Mesothelial cell of epicardium (in vitro differentiated cells): Measurements from ENCODE around the gene ETS1. TPM values are rescaled to one million over a fixed set of nuclear protein-coding genes. Genes with fewer than 3 reads are reported as not detected.

Experiments used
- DNase-seq, 2 experiments: peaks; one replicate each; pipeline ENCODE4 v3.0.0; 2021; ENCODE audit warnings: low spot score in 2 of 2; ENCODE audit not compliant: unreplicated experiment in 2 of 2
- H3K27ac Mint-ChIP-seq: 2 replicates; pipeline ENCODE4 v1.8.0; 2021; ENCODE audit warnings: mixed read lengths
- H3K27me3 Mint-ChIP-seq: 2 replicates; pipeline ENCODE4 v1.8.0; 2021; ENCODE audit warnings: low read depth, mixed read lengths
- H3K36me3 Mint-ChIP-seq: 2 replicates; pipeline ENCODE4 v1.8.0; 2021; ENCODE audit warnings: mixed read lengths
- H3K4me1 Mint-ChIP-seq: 2 replicates; pipeline ENCODE4 v1.8.0; 2021; ENCODE audit warnings: mixed read lengths
- H3K4me3 Mint-ChIP-seq: 2 replicates; pipeline ENCODE4 v1.8.0; 2021; ENCODE audit warnings: mild to moderate bottlenecking, moderate library complexity, mixed read lengths
- H3K9me3 Mint-ChIP-seq: 2 replicates; pipeline ENCODE4 v1.8.0; 2021; ENCODE audit warnings: mixed read lengths
- total RNA-seq: library from RNA; stranded (reverse); gene quantifications from 3 replicates; pipeline ENCODE4 v1.2.1, GENCODE V29; 2021
- TF ChIP-seq, protein P1 (sequence below): fragments of 200-600 bp; sonication (generic); IDR thresholded peaks from one replicate; pipeline ENCODE4 v1.5.0; 2021; ENCODE audit warnings: antibody characterized with exemption; ENCODE audit not compliant: unreplicated experiment

The ETS1 gene
- total RNA-seq, 1 donor from 2014 or later = 29.7 TPM

DNA sequence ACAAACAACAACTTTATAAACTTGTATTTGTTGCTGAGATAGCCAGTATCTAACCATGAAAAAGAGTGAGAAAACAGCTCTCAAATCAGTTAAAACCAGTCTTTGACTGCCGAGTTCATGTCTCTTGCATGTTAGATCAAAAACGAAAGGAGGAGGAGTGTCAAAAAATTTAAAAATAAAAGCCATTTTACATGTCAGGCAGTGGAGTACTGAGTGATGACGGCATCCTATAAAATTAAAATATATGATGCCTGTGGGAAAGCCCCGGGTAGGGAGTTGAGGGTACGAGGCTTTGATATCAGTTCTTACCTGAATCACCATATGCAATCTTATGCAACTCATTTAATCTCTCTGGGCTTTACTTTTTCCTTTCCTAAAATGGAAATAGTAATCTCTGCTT lies 117.3 kb downstream of the ETS1 start:
- Mint-ChIP-seq H3K9me3 (no peaks in the 10 kb centered on the region), H3K27ac (no peak overlapping the region), H3K4me1 (peaks cover 60% of the 10 kb centered on the region), H3K36me3 (peaks cover 3% of the 10 kb centered on the region), H3K27me3 (no peaks in the 10 kb centered on the region), H3K4me3 (no peak overlapping the region)
- TF ChIP-seq, protein P1, sequence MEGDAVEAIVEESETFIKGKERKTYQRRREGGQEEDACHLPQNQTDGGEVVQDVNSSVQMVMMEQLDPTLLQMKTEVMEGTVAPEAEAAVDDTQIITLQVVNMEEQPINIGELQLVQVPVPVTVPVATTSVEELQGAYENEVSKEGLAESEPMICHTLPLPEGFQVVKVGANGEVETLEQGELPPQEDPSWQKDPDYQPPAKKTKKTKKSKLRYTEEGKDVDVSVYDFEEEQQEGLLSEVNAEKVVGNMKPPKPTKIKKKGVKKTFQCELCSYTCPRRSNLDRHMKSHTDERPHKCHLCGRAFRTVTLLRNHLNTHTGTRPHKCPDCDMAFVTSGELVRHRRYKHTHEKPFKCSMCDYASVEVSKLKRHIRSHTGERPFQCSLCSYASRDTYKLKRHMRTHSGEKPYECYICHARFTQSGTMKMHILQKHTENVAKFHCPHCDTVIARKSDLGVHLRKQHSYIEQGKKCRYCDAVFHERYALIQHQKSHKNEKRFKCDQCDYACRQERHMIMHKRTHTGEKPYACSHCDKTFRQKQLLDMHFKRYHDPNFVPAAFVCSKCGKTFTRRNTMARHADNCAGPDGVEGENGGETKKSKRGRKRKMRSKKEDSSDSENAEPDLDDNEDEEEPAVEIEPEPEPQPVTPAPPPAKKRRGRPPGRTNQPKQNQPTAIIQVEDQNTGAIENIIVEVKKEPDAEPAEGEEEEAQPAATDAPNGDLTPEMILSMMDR = no peak
- no peak for DNase-seq

DNA sequence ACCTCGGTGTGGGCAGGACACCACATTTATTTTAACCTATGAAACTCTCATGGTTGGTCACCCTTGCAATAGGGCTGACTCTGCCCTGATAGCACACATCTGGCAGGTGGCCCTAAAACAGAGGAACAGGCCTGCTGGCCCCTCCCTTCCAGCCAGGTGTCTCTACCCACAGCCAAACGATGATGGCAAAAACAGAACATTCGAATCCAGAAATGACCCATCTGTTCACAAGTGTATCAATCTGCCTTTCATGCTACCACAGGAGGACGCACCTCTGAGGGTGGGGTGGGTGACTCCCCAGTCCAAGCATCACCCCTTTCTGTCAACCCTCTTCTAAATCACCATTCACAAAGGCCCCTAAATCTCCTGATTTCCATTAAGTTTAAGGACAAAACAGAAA lies 118.1 kb downstream of the ETS1 start:
- Mint-ChIP-seq H3K4me3 (no peak overlapping the region), H3K27ac (no peak overlapping the region), H3K4me1 (peaks cover 60% of the 10 kb centered on the region), H3K36me3 (peaks cover 3% of the 10 kb centered on the region), H3K27me3 (no peaks in the 10 kb centered on the region), H3K9me3 (no peaks in the 10 kb centered on the region)
- TF ChIP-seq, protein P1 = no peak
- no peak for DNase-seq

DNA sequence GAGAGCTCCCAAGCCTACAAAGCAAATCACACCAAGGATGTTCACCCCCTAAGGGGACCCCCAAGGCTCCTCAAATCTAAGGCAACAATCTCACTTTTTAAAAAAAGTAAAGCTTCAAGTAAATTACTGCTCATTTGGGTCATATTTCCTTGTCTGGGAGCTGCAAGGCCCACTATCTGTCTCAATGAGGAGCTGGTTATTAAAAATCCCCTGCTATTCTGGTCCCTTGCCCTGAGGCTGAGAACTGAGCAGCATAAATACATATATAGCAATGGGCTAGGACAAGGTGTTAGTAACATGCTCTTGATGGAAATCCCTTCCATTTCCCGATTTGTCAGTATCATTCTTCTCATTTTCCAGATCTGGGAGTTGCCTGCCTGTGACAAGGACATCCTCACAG lies 119.2 kb downstream of the ETS1 start:
- DNase-seq = no peak
- H3K27ac Mint-ChIP-seq = peak overlapping the region; percentile 65
- H3K4me3 Mint-ChIP-seq = no peak overlapping the region
- no peaks in the 10 kb centered on the region for H3K9me3 Mint-ChIP-seq
- peaks cover 61% of the 10 kb centered on the region for H3K4me1 Mint-ChIP-seq
- H3K36me3 Mint-ChIP-seq = peaks cover 3% of the 10 kb centered on the region
- H3K27me3 Mint-ChIP-seq = no peaks in the 10 kb centered on the region
- TF ChIP-seq, protein P1 = no peak

DNA sequence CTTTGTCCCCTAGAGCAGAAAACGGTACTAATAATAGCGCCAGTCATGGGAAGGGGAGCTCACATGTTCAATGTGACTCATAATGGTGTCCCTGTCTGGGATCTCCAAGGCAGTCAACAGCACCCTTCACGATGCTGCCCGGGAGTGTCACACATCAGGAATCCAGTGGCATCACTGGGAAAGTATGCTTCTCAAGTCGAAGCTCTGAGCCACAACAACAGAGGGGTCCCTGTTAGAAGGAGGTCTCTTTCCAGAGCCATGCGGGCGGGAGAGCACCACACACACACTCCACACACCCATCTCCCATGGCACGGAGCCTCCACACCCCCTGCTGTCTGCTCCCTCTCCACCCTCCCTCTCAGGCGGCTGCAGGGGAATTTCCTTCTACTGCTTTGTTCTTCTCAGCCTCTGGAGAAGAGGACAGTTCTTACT lies 119.7 kb downstream of the ETS1 start:
- Mint-ChIP-seq H3K27ac (peak overlapping the region; percentile 17), H3K9me3 (no peaks in the 10 kb centered on the region), H3K36me3 (peaks cover 3% of the 10 kb centered on the region), H3K4me3 (no peak overlapping the region), H3K4me1 (peaks cover 66% of the 10 kb centered on the region), H3K27me3 (no peaks in the 10 kb centered on the region)
- DNase-seq = no peak
- TF ChIP-seq, protein P1 = no peak

DNA sequence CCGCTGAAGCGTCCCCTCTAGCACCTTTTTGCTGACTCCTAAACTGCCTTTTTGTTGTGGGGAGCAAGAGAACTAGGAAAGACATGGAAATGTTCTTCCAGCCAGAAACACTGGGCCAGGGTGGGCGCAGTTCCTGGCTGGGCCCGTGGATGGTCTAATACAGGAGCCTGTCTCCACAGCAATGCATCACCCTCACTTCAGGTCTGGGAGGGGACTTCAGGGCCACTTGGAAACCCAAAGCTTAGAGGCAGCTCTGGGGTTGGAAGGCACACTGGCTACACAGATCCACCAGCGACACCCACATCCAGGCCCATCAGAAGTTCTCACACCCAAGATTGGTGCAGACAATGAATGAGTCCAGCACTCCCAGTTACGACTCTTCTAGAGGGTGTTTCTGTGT lies 120.3 kb downstream of the ETS1 start:
- peaks cover 65% of the 10 kb centered on the region for H3K4me1 Mint-ChIP-seq

More for the DNA sequence above, 120.3 kb downstream of the ETS1 start:
- no peak overlapping the region for H3K4me3 Mint-ChIP-seq
- peaks cover 5% of the 10 kb centered on the region for H3K36me3 Mint-ChIP-seq
- no peaks in the 10 kb centered on the region for H3K27me3 Mint-ChIP-seq
- TF ChIP-seq, protein P1 = no peak
- no peaks in the 10 kb centered on the region for H3K9me3 Mint-ChIP-seq
- no peak overlapping the region for H3K27ac Mint-ChIP-seq
- no peak for DNase-seq
